ENCODE data around the gene KATNA1.
"Not testable (repeated sequence)": the region's sequence is repeated elsewhere in the genome, so short reads cannot be mapped to it uniquely, and the experiment has no call there.

The KATNA1 gene

DNA sequence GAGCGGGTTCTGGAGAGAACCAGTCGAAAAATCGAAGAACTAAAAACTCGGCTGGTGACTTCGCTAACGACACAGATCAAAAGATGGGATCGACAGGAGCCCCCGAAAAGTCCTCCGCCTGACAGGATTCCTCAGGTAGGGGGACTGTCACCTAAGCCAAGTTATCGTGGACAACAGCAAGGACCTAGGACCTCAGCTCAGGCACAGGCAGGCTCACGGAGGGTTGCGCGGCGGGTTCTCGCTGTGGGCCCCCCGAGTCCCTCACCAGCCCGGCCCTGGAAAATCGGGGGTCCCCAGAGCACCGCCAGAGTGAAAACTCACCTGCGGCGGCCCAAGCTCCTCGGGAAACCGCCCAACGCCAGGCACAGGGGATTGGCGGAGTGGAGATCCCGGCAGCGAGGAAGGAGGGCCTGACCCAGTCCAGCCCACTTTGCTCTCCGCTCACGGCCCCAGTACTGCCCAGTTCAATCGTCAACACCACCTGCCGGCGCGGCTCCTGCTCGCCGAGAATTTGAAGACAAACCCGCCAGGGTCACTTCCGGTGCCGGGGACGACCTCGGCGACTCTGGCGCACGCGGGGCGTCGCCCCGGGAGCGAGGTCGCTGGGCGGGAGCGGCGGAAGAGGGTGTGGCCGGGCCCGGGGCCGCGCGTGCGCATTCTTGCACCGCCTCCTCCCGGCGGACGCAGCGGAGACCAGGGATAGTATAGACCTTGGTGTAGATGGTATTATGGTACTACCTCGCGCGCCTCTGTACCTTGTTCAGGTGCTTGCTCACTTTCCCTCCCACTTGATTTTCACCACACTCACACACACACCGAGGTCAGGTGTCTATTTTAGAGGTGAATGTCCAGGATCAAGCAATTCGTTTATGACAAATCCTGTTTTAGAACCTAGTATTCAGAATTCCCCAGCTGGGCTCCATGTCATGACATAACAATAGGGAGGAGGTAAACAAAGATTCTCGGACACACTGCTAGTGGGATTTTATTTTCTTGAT, at the start of gene KATNA1:
Gene KATNA1, minus strand, starts transcription at position 567 of the 998 bp plus-strand sequence. CDS start 10,167 bp downstream, outside the sequence.
- DNase-seq, result peak; percentile 88

DNA sequence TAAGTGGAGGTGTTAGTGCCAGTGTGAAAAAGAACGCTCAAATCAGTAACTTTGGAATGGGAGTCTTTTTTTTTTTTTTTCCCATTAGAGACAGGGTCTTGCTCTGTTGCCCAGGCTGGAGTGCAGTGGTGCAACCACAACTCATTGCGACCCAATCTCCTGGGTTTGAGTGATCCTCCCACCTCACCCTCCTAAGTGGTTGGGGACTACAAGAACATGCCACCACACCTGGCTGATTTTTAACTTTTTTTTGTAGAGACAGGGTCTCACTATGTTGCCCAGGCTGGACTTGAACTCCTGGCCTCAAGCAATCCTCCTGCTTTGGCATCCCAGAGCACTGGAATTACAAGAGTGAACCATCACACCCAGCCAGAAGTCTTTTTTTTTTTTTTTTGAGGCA, 49.7 kb upstream of the KATNA1 start:
- no peak for DNase-seq

DNA sequence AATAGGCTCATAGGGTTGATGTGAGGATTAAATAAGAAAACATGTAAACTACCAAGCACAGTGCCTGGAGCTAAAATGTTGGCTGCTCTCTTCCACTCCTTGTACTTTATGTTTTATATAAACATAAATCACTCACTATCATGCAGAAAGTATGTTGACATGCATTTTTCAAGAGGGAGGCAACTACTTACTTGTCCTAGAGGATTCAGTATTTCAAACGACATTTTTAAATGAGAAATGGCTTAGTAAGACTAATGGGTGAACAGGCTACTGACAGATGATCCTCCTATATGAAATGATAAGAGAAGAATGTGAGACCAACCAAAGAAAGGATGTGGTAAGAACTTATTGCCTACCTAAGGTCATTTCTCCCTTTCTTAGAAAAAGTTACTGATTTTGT, 48.4 kb upstream of the KATNA1 start:
- DNase-seq, result no peak

DNA sequence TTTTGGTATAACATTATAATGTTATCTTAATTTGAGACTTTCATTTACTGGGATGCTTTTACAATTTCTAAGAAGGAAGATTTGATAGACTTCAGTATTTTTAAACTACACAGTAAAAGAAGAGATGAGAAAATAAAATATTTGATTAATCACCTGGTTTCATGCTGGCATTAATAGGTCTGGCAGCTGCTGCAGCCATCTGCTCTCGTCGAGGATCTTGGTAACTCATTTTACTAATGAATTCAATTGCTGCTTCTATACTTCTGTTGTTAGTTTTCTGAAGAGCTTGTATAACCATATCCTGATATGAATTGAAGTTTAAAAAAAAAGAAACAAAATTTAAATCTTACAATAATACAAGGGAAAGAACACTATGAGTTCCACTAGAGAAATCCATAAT, 46.4 kb upstream of the KATNA1 start:
- no peak for DNase-seq

DNA sequence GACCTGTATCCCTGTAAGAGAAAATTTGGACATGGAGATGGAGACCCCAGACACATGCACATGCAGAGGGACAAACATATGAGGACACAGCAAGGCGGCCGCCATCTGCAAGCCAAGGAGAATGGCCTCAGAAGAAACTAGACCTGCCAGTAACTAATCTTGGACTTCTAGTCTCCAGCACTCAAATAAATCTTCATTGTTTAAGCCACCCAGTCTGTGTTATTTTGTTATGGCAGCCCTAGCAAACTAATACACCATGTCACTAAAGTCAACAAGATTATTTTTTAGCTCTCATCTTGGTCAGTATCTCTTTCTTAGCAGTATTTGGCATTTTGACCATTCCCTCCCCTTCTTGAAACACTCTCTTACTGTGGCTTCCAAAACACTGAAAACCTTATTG, 42.7 kb upstream of the KATNA1 start:
- no peak for DNase-seq

DNA sequence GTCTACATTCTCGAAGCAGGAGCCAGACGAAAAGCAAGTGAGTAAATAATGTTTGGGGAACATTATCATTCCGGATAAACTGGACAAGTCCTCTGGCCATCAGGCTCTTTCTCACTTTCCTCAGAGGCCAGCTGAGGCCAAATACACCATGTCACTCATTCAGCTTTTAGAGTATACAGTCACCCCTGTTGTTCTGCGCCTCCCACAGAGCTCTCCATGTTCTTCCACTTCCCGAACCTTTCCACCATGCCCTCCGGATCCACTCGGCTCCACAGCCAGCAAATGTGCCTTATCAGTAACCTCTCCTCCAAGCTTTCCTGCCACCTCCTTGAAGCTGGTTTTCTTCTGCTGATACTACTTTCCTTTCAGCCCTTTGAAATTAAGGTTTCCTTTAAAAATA, 37.7 kb upstream of the KATNA1 start:
- DNase-seq, result no peak

DNA sequence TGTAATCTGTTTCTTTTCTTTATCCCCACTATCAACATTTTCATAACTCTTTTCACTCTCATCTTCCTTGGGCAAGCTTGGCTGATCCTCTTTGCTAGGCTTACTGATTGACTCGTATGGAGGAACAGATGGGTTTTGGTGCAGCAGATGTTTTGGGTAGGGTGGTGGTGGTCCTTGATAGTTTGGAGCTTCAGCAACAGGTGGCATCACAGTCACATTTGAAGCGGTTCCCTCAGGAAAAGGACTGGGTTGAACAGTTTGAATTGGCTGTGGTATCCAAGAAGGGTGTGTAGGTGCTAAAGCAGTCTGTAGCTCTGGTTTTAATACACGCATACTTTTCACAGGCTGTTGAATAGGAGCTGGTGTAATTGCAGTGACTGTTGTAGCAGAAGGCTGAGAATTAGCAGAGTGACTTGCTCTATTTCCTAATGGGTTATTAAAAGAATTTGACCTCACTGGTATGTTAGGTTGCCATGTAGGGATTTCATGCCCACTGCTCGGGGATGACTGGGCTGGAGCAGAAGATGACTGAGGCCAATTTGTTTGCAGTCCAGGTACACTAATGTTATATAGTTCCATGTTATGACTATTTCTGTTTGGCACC, 34.8 kb upstream of the KATNA1 start:
- no peak for DNase-seq

DNA sequence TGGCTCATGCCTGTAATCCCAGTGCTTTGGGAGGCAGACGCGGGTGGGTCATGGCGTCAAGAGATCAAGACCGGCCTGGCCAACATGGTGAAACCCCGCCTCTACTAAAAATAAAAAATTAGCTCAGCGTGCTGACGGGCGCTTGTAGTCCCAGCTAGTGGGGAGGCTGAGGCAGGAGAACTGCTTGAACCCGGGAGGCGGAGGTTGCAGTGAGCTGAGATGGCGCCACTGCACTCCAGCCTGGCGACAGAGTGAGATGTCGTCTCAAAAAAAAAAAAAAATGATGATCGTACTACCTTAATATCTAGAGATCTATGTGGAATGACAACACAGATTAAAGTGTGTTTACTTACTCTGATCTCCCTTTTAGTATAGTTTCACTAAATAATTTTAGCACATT, 33.3 kb upstream of the KATNA1 start:
- not testable (repeated sequence) for DNase-seq

DNA sequence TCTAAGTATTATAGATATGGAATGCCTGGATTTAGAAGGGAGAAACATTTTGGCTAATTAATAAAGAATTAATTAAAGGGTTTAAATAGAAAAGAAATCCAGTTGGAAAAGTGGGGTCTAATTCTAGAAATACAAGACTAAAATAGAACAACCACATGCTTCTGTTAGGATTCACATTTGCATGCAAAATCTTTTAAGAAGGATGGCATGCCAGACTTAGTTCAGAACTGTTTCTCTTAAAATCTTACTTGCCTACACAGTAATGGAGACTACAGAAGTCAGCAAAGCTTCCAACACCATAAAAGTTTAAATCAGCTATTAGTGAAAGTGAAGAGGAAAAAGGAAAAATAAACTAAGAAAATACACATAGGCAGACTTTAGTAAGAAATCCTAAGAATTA, 32.7 kb upstream of the KATNA1 start:
- no peak for DNase-seq

DNA sequence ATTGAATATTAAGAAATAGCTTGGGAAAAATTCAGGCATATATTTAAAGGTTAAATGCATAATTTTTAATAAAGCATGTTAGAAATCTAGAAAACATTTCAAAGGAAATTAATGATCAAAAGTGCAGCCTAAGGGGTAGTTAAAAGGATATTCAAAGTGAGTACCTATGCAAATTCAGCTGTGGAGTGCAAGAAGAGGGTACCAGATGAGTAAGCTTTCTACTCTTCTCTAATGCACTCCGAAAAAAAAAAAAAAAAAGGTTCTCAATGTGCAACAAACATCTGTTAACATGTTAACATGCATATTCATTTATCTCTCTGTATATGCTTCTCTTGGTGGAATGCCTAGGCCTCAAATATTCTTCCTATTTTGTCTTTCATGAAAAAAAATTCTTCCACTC, 32.0 kb upstream of the KATNA1 start:
- no peak for DNase-seq

DNA sequence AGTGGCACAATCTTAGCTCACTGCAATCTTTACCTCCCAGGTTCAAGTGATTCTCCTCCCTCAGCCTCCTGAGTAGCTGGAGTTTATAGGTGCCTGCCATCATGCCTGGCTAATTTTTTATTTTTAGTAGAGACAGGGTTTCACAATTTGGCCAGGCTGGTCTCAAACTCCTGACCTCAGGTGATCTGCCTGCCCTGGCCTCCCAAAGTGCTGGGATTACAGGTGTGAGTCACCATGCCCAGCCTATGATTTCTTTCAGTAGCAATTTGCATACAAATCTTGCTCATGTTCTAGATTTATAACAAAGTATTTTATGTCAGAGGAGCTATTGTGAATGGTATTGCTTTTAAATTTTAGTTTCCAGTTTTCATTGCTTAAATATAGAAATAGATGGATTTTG, 23.8 kb upstream of the KATNA1 start:
- DNase-seq, result not testable (repeated sequence)

DNA sequence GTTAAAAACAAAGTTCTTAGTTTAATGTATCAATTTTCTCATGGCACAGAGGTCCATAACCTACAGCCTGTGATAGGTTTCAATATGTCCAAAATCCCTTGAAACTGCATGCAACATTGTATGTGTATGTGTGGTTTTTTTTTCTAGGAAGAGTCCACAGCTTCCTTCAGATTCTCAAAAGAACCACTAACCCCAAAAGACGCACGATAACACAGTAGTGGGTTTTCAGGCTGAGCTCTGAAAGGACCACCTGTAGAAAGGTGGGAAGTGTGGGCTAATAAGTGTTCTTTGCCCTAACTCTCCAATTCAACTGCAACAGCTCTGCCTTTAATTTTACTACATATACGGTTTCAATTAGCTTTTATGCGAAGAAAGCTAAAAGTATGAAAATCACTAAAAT, 11.5 kb upstream of the KATNA1 start:
- no peak for DNase-seq

DNA sequence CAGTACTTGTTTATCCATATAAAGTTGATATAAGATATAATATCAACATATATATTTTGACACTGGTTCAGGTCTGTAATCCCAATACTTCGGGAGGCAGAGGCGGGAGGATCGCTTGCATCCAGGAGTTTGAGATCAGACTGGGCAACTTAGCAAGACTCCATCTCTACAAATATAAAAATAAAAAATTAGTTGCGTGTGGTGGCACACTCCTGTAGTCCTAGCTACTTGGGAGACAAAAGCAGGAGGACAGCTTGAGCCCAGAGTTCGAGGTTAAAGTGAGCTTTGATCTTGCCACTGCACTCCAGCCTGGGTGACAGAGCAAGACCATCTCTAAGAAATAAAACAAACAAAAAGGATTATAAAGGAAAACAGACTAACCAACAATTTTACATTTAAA, 8.9 kb upstream of the KATNA1 start:
- no peak for DNase-seq

DNA sequence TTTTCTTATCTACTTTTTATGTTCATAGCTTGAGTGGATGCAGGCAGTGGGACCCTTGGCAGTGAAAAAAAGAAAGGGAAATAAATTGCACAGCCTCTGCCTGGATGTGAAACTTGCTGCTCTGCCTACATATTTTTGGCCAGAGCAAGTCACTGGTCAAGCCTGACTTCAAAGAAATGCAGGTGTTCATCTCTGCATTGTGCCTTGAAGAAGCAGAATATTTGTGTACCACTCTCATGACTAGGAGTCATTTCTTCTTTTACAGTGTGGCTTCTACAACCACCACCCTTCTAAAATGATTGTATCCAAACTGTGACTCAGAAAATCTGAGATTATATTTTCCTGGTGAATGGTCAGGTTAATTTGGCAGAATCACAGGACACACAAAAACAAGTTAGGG, 2.5 kb upstream of the KATNA1 start:
- no peak for DNase-seq

DNA sequence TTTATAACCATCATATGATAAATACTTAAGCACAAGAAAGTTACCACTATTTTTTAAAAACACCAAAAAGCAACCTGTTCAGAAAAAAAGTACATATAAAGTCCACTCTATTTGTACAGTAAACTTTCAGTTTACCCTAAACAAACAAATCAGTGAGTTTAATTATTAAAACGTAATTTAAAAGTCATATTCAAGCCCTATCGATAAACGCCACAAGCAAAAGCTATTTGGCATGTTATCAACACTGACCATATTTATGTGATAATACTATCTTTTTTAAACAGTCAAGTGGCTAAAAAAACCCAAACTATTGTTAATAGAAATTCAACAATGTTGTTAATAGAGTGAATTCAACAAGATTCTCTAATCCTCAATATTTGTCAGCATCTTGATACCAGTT, 1.9 kb downstream of the KATNA1 start:
- no peak for DNase-seq

DNA sequence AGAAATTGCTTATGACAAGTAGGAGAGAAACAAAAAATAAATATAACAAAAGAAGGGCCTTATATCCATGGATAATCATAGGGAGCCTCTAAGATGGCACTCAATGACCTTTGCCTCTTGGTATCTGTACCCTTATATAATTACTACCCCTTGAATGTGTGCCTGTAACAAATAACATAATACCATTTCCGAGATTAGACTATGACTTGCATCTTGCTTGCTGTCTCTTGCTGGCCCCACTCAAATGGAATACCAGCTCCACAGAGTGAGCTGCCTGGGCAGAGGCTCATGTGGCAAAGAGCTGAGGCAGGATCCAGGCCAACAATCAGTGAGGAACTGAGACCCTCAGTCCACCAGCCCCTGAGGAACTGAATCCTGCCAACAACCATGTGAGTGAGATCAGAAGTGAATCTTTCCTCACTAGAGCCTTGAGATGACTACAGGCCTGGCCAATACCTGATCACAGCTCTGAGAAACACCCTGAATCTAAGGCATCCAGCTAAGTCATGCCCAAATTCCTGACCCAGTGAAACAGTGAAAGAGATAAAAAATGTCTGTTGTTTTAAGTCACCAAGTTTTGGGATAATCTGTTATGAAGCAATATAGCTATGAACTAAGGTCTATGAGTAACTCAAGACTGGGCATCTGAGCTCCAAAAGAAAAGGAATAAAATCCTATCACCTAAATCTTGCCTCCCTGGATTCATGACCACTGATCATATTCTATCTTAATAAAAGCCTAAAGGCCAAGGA, 5.5 kb downstream of the KATNA1 start:
- no peak for DNase-seq

DNA sequence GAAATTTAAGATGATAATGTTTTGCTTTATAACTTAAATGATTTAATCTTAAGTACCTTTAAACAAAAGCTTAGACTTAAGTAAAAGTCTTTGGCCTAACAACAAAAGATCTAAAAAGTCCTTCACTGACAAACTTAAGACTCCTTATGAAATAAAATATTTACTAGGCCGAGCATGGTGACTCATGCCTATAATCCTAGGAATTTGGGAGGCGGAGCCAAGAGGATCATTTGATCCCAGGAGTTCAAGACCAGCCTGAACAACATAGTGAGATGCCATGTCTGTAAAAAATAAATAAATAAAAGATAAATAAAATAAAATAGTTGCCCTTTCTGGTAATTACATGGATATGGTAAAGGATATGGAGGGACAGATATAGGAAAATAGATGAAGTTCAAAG, 12.4 kb downstream of the KATNA1 start:
- no peak for DNase-seq

DNA sequence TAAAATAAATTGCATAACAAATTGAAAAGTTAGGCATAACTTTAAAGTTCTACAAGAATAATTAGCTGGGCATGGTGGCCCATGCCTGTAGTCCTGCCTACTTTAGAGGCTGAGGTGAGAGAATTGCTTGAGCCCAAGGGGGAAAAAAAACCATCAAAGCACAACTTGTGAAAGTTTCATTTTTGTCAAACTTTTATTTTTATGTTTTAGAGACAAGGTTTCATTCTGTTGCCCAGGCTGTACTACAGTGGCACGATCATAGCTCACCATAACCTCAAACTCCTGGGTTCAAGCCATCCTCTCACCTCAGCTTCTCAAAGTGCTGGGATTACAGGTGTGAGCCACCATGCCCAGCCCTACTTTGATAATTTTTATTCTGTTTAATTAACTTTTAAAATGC, 14.2 kb downstream of the KATNA1 start:
- no peak for DNase-seq

DNA sequence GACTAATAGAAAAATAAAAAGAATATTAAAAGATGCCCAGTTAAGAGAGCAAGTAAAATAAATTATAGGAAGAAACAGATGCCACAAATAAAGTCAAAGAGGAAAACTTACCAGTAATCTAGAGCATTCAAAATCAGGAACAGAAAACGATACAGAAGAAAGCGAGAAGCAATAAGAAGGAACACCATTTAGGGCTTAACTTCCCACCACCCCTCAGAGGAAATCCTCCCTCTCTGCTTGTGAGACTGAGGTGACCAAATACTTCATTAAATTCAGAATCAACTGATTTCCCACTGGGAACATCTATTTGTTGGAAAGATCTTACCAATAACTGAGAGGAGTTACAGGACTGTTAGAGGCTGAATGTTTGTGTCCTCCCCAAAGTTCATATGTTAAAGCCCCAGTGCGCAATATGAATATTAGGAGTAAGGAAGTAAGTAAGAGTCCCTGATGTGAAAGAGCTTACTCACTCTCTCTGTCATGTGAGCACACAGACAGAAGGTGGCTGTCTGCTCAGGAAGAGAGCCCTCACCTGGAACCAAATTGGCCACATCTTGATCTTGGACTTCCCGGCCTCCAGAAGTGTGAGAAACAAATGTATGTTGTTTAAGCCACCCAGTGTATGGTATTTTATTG, 19.5 kb downstream of the KATNA1 start:
- no peak for DNase-seq

DNA sequence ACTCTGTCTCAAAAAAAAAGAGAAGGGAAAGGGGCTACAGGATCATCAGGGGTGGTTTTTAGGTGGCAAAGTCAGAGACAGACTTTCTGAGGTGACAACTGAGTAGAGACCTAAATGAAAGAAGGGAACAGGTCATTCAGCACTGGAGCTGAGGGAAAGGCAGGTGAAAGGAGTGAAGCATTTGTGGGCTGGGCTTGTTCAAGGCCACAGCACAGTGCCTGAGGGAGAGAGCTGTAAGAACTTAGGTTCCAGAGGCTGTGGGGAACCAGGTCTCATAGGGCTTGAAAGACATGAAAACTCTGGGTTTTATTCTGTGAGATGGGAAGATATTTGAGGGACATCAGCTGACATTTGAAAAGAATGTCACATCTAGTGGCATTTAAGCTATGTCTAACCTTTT, 20.8 kb downstream of the KATNA1 start:
- DNase-seq, result no peak

DNA sequence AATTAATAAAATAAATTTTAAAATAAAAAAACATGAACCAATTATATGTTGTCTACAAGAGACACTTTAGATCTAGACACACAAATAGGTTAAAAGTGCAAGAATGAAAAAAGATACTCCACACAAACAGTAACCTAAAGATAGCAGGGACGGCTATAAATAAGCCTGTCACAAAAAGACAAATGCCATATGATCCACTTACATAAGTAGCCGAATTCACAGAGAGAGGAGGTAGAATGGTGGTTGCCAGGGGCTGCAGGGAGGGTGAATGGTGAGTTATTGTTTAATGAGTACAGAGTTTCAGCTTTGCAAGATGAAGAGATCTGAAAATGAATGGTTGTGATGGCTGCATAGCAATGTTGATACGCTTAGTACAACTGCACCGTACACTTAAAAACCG, 32.7 kb downstream of the KATNA1 start:
- DNase-seq, result no peak

DNA sequence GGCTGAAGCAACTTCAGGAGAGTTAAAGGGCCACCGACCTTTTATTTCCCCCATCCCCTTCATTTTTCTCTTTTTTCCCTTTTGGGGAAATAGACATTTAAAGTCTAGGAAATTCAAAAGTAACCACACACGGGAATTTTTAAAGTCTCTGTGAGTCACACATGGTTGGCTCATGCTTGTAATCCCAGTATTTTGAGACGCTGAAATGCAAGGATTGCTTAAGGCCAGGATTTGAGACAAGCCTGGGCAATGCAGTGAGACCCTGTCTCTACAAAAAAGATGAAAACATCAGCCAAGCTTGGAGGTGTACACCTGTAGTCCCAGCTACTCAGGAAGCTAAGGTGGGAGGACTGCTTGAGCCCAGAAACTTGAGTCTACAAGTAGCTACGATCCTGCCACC, 34.2 kb downstream of the KATNA1 start:
- DNase-seq, result no peak

DNA sequence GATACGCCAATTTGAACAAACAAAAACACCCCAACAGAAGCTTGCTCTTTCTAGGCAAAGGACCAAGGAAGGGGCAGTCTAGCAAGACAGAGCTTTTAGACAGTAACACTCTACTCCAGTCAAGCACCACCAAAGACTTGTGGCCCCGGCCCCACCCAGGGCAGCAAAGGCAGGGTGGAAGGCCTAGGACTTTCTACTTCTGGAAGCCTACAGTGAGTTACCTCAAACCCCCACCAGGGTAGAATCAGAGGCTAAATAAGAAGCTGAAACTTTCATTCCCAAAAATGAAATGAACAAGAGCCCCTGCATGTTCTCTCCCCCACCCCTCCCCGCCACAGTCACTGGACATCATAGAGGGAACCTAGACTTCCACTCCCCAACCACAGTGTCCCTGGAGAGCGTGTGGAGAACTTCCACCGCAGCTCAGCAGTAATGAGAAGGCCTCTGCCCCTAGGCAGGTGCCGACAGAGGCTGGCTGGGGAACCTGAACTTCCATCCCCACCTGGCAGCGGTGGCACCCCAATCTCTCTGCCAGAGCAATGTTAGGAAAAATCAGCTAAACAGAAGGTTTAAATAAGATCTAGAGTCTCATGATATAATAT, 40.0 kb downstream of the KATNA1 start:
- no peak for DNase-seq
